D341Med (cell line): Measurements from ENCODE around the gene MAML3.

Experiments
- DNase-seq: peaks from one replicate; pipeline ENCODE4 v3.0.0; 2012; ENCODE audit warnings: low spot score

Gene MAML3

DNA sequence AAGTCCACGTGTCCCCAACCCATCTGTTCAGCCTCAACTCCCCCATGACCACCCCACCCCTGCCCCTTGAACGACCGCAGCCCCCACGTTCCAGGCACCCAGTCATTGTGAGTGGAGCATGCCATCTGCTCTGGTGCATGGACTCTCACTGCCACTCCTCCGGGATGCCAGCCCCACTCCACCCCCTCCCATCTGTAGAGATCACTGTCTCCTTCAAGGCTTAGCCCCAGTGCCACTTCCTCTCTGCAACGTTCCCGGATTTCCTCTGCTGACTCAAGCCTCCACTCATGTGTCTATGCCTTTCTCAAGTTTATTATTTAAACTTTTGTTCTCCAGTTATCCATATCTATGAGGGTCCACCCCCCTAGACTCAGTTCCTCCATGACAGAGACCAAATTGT, 54.0 kb downstream of the MAML3 start:
- peak; percentile 74 for DNase-seq

GRCh38 chr4:140098455-140099160, 55.4 kb downstream of the MAML3 start:
- no peak for DNase-seq

DNA sequence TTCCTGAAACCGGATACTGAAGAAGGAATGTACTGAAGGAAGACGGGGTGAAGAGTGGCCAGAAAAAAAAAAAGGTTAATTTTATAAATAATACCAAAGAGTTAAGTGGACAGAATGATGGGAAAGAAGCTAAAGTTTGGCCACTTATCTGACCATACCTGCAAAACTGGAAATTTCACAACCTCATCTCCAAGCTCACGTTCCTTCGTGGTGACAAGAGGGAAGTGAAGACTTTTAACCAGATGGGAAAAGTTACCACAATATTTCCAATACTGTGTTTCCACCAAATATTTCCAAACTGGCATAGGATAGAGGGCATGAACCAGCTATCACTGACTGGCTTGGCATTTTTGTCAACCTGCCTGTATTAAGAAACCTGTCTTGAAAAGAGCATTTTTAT, 56.4 kb downstream of the MAML3 start:
- DNase-seq = no peak

DNA sequence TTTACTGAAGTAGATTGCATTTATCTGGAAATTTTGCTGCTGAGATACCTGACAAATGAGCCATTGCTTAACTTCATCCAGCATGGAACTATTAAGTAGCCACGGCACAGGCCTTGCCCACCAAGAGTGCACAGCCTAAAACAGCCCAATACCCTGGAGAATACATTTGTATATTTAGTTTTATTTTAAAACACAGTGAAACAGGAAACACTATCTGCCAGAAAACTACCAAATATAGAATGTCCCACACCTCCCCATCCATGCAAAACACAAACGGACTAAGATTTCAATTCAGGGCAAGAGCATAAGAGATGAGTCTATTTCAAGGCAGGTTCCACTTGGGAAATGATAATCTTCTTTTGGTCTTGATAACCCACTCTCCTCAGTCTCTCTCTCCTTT, 57.1 kb downstream of the MAML3 start:
- DNase-seq = no peak

GRCh38 chr4:140096483-140096861, 57.5 kb downstream of the MAML3 start:
- DNase-seq = no peak

DNA sequence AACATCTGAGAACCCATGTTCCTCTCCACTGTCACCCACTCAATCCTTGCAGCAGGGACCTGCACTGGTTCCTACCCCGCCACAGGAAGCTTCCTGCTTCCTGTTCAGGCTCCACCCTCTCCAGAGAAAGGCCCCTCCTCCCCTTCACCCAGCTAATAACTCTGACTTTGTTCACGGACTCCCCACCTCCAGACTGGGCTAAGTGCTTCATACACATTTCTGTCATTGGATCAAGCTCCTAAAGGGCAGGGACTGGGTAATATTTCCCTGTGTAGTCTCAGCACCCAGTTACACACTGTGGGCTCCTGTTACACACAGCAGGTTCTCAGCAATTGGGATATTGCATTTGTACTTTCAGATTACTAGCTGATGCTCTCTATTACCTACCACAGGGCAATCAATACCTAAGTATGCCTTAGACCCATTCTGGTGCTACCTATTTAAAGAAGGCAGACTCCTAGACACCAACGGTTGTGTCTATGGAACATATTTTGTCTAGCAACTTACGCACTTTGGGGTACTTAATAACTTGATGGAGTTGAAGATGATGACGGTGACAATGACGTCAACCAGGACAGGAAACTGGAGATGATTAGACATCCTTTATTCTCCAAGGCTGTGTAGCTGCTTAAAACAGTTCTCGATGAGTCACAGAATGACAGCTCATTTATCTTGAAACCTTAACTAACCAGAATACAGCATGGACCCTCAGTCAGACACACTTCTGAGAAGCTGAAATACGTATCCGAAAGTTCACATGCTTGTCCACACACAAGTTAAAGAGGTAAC, 58.1 kb downstream of the MAML3 start:
- no peak for DNase-seq

DNA sequence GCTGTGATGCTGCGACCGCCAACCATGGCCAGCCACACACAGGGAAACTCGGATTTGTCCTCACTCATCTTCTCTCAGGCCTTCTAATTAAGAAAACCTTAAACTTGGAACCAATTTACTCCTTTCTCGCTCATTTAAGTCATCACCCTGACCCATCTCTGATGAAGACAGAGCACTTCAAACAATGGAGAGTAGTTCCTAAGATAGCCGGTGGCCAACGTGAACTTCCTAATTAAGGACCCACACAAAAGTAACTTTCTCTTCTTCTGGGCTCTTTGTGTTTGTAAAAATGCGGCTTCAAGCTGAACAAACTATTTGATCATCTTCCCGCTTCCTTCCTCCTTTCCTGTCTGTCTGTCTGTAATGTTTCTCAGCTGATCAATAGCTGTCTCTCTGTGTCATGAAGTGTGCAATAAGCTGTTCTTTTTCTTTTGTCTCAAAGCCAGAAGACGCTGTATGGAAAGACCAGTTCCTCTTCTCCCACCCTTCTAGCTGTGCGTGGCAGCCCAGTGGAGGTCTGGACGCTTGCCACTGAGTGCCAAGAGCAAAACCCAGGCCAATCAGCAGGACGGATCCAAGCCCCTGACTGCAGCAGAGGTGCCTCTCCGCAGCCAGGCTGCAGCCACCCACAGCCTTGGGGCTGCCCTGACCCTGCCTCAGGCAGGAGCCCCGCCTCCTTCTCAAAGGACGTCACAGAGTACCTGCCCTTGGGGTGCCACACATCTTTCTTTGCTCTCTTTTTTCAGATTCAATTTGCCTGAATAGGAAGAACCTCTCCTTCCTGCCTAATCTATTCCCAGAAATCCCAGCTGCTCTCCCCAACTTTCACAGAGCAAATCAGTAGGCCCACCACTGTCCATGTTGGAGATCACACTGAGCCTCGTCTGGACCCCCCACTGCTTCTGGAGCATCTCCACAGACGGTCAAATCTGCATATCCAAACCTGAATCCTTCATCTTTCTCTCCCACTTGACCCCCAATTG, 59.3 kb downstream of the MAML3 start:
- DNase-seq = no peak

DNA sequence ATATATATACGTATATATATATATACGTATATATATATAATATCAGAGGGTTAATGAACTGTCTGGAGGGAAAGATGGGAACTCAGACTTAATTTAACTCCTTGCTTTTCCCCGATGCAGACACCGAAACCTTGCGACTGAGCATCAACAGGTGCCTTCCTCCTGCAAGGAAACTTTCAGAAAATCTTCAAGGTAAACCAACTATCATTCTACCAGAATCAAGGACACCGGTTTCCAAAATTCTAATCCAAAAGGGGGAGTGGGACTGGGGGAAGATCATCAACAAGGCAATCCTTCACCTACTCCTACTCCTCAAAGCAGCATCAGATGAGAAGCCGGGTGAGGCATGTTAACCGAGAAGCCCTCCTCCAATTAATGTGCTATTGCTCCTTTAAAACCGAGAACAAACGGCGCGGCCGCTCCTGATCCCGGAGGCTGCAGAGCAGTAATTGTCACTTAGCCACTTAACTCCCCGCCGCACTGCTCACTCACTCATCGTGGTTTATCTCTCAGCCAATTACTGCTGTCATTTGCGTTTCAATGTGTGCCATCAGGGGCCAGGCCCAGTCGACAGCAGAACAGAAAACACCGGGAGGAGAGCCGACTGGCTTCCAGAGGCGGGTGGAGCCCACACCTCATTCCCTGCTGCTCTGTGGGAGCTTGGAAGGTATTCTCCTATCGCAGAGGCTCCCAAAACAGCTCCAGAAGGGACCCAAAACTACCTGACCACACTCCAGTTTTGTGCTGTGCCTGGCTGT, 61.7 kb downstream of the MAML3 start:
- DNase-seq = peak; percentile 45

DNA sequence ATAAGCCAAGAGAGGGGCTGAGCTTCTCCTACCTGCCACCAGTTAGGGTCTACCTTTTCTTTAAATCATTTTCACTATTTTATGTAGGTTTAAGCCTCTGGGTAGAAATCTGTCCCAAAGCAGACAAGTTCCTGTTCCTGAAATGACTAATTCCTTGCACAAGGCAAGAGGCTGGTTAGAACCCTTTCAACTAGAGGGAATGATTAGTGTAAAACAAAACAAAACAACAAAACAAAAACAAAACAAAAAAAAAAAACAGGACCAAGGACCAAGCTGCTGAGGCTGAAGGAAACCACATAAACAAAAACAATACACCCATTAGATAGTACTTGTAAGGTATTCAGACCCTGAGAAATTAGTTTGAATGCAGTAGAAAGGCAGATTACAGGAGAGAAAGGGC, 62.7 kb downstream of the MAML3 start:
- no peak for DNase-seq

DNA sequence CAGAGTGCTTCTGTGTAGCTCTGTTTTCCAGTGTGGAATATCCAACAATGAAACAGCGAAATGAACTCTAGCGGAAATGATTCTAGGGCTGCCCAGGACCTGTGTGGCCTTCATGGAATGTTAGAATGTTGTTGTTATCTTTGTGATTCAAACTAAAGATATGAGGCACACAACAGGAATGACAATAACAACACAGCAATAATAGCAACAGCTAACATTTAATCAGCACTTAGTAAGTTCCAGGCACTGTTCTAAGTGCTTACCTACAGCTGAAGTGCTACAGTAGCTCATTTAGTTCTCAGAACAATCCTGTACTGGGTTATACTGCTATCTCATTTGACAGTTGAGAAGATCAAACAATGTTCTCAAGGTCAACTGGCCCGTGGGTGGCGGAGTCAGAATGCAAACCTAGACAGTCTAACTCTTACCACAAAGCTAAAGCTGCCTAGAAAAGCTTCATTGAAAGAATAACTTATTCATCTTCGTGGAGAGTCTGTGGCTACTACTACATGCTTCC, 63.7 kb downstream of the MAML3 start:
- no peak for DNase-seq

DNA sequence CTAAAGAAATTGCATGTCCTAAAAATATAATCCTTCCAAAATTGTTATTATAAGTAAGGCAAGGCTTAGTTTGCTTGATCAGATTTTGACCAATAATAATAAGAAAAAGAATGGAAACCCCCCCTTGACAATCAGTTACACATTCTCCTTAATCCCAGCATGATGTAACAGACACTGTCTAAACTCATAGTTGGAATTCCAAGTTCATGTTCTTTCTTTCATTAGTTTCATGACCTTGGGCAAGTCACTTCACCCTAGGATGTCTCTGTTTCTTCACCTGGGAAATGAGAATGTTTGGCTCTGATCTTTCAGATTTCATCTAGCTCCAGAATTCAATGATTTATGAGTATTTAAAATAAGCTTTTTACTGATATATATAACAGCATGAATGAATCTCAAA, 64.8 kb downstream of the MAML3 start:
- DNase-seq = no peak

GRCh38 chr4:140088323-140088967, 65.5 kb downstream of the MAML3 start:
- DNase-seq = no peak

- DNase-seq = no peak
These were observed 68.1 kb downstream of the MAML3 start for GRCh38 chr4:140085881-140086280.

- DNase-seq = no peak
These were observed 68.8 kb downstream of the MAML3 start for GRCh38 chr4:140085062-140085622.

GRCh38 chr4:140084385-140084784, 69.6 kb downstream of the MAML3 start:
- DNase-seq = no peak

- DNase-seq = no peak
These were observed 71.6 kb downstream of the MAML3 start for GRCh38 chr4:140082391-140082755.

DNA sequence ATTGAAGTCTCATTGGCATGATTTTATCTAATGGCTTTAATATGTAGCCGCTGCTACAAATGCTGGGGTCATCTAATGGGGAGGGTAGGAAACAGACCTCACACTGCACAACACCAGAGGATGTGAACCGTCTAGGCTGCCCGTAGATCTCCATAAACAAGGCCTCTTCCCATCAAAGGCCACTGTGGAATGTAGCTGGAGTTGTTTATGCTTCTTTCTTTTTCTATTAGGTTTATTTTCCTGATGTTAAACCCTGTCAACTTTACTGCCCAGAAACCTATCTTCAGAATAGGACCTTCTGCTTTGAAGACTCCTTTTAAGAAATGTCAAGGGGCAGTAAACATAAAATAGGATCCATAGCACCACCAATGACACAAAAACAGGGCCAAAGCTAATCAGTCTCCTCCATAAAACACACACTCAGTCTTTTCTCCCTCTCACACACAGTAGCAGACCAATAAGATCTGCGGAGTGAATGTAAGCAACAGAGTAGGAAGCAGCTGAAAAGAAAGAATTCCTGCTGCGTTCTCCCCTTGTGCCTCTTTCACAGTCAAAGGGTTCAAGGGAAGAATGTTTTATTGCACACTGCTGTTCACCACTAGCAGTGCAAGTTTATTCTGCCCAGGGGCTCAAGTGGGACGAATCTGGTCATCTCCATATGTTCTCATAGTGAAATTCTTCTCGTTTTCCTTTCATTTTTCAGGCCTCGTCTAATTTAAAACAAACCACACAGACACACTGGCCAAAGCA, 72.2 kb downstream of the MAML3 start:
- DNase-seq = no peak

DNA sequence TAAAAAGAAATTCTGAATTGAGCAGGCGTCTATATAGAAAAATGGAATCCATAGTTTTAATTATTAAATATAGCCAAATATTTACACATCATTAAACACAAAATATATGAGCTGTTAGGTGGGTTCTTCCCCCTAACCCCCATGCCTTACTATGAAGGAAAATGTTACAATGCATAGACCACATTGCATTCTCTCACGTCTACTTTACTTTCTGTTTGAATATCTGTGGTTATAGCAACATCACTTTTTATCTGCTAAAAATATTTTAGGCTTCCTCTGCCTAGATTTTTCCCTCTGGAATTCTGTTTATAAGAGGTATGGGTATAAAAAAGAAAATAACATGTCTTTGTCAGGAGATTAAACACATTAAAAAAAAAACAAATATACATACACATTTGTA, 73.1 kb downstream of the MAML3 start:
- no peak for DNase-seq

DNA sequence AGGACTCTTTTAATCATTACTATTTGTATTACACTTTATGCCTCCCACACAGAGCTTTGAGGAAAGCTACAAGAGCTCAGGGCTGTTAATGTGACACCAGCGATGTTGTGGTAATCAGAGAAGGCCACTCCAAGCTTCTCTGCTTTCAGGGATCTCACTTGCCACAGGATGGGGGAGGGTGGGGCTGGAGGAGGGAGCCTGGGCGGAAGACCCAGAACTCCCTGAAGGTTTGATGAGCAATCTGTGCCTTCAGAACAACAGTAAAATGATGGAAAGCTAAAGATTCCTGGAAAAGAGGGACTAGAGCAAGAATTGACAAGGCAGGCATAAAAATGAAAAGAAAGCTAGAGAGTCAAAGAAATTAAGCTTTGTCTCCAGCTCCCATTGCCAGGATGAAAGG, 75.6 kb downstream of the MAML3 start:
- DNase-seq = no peak

DNA sequence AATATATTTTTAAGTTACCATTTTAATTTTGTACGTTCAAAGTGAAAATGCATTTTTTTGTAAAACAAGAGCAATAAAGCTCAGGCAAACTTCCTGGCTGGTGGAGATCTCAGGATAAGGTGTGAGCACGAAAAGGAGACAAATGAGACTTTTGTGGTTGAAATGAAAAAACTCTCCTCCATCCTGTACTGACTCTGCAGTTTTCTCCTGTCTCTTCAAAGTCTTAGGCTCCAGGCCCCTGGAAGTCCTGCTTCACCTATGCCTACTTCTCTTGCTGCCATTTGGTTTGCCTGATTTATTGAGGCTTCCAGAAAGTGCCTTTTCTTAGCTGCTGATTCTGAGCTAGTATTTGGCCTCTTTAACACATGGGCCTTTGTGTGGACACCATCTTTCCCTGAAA, 77.7 kb downstream of the MAML3 start:
- no peak for DNase-seq
